ENCODE data around the gene SPATA32.

DNA sequence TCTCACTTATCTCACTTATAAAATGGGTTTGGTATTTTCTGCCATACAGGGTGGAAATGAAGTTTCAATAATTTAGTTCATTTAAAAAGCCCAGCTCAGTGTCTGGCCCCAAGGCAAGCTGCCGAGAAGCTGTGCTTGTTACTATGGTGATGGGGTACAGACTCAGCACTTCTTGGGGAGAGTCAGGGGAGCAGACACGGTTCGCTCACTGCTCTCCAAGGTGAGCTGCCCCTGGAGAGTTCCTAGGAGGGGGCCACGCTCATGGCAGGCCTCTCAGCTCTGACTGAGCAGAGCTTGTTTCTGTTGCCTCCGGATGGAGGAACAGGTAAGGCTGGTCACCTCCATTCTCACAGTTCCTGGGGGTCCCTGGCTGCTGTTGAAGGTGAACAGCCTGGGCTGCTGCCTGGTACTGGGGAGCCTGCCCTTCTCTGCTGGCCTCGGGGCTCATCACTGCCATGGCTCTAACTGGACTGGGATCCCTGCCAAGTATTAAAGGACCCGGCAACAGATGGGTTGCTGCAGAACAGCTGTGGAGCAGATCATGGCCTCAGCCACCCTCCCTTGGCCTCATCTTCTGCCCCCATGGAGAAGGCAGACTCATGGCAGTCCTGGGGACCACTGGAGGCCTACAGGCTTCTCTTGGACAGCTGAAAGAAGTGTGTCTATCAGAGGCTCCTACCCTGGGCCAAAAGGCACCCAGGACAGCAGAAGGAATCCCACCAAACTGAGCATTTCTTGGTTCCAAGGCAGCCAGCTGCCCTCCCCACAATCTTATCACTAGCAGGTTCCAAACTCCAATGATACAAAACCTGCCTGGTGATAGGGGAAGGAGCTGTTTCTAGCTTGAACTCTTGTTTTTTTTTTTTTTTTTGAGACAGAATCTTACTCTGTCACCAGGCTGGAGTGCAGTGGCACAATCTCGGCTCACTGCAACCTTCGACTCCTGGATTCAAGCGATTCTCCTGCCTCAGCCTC lies 25.9 kb upstream of the SPATA32 start:
- TF ChIP-seq, protein P1, sequence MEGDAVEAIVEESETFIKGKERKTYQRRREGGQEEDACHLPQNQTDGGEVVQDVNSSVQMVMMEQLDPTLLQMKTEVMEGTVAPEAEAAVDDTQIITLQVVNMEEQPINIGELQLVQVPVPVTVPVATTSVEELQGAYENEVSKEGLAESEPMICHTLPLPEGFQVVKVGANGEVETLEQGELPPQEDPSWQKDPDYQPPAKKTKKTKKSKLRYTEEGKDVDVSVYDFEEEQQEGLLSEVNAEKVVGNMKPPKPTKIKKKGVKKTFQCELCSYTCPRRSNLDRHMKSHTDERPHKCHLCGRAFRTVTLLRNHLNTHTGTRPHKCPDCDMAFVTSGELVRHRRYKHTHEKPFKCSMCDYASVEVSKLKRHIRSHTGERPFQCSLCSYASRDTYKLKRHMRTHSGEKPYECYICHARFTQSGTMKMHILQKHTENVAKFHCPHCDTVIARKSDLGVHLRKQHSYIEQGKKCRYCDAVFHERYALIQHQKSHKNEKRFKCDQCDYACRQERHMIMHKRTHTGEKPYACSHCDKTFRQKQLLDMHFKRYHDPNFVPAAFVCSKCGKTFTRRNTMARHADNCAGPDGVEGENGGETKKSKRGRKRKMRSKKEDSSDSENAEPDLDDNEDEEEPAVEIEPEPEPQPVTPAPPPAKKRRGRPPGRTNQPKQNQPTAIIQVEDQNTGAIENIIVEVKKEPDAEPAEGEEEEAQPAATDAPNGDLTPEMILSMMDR (IDR thresholded peaks at IDR 0.05), result no peak
- TF ChIP-seq POLR2A (IDR thresholded peaks at IDR 0.05), result no peak
